ENCODE measurements around the gene GET4.

The GET4 gene

GRCh38 chr7:849145-849544 is 27.2 kb upstream of the GET4 start:
- ChIA-PET POLR2A (ENCODE audit: low non-redundant PET) (interaction anchor here (0.6 kb wide), 1 partner anchor 24 kb away, joined by 4 read pairs; no protein-coding TSS in a partner anchor), CTCF (interaction anchor here (0.8 kb wide), 1 partner anchor 24 kb away, joined by 3 read pairs; no protein-coding TSS in a partner anchor)
- no peak for DNase-seq (ENCODE audit: low spot score)
- TF ChIP-seq CTCF (conservative IDR thresholded peaks at IDR 0.05; ENCODE audit: low read depth) = no peak
- peak overlapping the region; percentile 24 for H3K27ac ChIP-seq

DNA sequence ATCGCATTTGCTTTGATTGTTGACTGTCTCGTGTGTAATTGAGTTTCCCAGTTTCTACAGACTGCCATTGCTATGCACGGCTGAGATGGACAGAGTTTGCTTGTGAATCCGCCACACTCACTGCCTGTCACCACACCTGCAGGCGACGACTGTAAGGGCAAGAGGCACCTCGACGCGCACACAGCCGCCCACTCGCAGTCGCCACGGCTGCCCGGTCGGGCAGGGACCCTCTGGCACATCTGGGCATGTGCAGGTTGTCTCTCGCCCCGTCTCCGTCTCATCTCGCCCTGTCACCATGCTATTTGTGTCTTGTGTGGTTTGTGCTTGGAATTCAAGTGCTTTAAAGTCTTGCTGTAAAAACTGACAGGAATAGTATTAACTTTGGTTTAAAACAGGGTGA is 26.6 kb upstream of the GET4 start:
- DNase-seq (ENCODE audit: low spot score) = no peak
- ChIA-PET CTCF (interaction anchor here (0.8 kb wide), 1 partner anchor 23 kb away, joined by 3 read pairs; no protein-coding TSS in a partner anchor), POLR2A (ENCODE audit: low non-redundant PET) (no interaction called here)
- no peak for TF ChIP-seq CTCF (conservative IDR thresholded peaks at IDR 0.05; ENCODE audit: low read depth)
- peak overlapping the region; percentile 24; the same call in 1 of the 2 replicates for H3K27ac ChIP-seq

- ChIA-PET CTCF (interaction anchor here (1.3 to 1.6 kb wide), 2 partner anchors 16 to 22 kb away, joined by 4 to 5 read pairs; no protein-coding TSS in a partner anchor), POLR2A (ENCODE audit: low non-redundant PET) (no interaction called here)
- H3K27ac ChIP-seq = 0 out of 2 replicates have a peak overlapping the region, but pooled peaks have one; percentile 0
- TF ChIP-seq CTCF (conservative IDR thresholded peaks at IDR 0.05; ENCODE audit: low read depth) = no peak
- no peak for DNase-seq (ENCODE audit: low spot score)
Measured at GRCh38 chr7:851204-851603, 25.1 kb upstream of the GET4 start.

- no peak for TF ChIP-seq CTCF (conservative IDR thresholded peaks at IDR 0.05; ENCODE audit: low read depth)
- POLR2A ChIA-PET (ENCODE audit: low non-redundant PET) = no interaction called here
- CTCF ChIA-PET = no interaction called here
- H3K27ac ChIP-seq = peak overlapping the region; percentile 2; the same call in 1 of the 2 replicates
- no peak for DNase-seq (ENCODE audit: low spot score)
Measured at GRCh38 chr7:853366-854117, 22.8 kb upstream of the GET4 start.

- H3K27ac ChIP-seq = peak overlapping the region; percentile 2; the same call in 1 of the 2 replicates
- DNase-seq (ENCODE audit: low spot score) = no peak
- ChIA-PET POLR2A (ENCODE audit: low non-redundant PET) (no interaction called here), CTCF (no interaction called here)
- no peak for TF ChIP-seq CTCF (conservative IDR thresholded peaks at IDR 0.05; ENCODE audit: low read depth)
Measured at GRCh38 chr7:854118-854775, 22.1 kb upstream of the GET4 start.

DNA sequence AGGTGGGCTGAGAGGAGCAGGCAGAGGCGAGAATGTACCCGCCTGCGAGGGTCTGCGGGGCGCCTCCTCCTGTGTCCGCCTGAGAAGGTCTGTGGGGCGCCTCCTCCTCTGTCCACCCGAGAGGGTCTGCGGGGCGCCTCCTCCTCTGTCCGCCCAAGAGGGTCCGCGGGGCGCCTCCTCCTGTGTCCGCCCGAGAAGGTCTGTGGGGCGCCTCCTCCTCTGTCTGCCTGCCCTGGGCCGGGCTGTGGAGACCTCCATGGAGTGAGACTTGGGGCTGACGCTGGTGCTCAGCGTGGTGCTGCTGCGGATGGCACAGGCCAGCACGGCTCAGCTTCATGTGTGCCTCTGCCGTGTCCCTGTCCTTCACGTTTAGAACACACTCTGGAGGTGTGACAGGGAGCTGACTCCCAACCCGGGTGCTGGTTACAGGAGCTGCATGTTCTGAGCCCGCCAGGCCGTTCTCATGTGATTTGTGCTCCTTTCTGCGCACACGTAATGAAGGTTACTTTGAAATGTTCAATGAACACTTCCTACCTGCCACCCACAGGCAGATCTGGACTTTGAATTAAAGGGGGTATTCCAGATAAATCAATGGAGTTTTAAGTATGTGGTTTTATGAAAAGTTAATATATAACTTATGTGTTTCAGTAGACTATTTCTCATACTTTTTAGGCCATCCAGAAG is 20.5 kb upstream of the GET4 start:
- no peak for DNase-seq (ENCODE audit: low spot score)
- no peak overlapping the region; the same call in 1 of the 2 replicates for H3K27ac ChIP-seq
- ChIA-PET CTCF (interaction anchor here (0.7 to 0.8 kb wide), 2 partner anchors 34 to 69 kb away, joined by 3 read pairs; no protein-coding TSS in a partner anchor), POLR2A (ENCODE audit: low non-redundant PET) (no interaction called here)
- TF ChIP-seq CTCF (conservative IDR thresholded peaks at IDR 0.05; ENCODE audit: low read depth) = no peak

Data from RWPE1 (cell line).